ENCODE measurements around the gene EXOC4.

Gene EXOC4

DNA sequence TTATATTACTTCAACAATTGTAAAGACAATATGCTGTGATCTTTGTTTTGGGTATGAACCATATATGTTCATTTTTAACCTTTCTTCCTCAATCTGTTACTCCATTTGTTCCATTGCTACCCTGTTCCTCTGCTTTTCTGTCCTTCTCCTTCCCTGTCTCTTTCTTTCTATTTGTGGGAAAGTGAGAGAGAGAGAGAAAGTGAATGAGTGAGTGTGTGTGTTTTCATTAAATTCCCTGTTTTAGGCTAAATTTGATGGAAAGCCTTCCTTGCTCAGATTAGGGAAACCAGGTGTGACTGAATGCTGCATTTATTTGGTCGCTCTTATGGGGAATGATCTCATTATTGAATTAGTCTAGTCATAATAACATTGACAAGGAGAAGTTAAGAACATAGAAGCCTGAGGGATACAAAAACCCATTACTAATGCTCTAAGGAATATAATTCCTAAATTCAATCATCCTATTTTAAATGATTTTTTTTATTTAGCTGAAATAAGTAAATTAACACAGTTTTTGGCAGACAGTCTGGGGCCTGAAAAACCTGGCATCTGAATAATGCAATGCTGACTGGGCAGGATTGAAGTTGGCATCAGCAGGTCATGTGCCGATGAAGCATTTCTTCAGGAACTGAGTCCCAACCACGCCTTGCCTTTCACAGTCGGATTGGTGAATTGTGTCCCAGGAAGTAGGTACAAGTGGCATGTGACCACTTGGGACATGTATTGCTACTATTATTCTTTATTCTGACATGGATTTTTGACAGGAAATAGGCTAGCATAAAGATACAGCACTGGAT, 756.6 kb downstream of the EXOC4 start:
- ChIA-PET CTCF (no interaction called here), POLR2A (ENCODE audit: low non-redundant PET) (no interaction called here)
- no peak overlapping the region for H3K27ac ChIP-seq
- TF ChIP-seq, protein P1, sequence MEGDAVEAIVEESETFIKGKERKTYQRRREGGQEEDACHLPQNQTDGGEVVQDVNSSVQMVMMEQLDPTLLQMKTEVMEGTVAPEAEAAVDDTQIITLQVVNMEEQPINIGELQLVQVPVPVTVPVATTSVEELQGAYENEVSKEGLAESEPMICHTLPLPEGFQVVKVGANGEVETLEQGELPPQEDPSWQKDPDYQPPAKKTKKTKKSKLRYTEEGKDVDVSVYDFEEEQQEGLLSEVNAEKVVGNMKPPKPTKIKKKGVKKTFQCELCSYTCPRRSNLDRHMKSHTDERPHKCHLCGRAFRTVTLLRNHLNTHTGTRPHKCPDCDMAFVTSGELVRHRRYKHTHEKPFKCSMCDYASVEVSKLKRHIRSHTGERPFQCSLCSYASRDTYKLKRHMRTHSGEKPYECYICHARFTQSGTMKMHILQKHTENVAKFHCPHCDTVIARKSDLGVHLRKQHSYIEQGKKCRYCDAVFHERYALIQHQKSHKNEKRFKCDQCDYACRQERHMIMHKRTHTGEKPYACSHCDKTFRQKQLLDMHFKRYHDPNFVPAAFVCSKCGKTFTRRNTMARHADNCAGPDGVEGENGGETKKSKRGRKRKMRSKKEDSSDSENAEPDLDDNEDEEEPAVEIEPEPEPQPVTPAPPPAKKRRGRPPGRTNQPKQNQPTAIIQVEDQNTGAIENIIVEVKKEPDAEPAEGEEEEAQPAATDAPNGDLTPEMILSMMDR (conservative IDR thresholded peaks at IDR 0.05; ENCODE audit: low read depth): no peak
- DNase-seq (ENCODE audit: low spot score): no peak

DNA sequence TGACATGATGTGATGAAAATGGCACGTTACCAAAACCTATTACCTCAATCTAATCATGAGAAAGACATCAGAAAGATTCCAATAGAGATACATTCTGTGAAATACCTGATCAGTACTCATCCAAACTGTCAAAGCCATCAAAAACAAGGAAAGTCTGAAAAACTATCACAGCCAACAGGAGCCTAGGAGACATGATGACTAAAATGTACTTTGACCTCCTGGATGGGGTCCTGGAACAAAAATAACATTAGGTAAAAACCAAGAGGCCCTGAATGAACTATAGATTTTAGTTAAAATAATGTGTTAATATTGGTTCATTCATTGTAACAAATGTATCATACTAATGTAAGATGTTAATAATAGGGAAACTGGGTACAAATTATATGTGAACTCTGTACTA, 760.4 kb downstream of the EXOC4 start:
- CTCF ChIA-PET: no interaction called here
- POLR2A ChIA-PET (ENCODE audit: low non-redundant PET): no interaction called here
- TF ChIP-seq, protein P1 (conservative IDR thresholded peaks at IDR 0.05; ENCODE audit: low read depth): no peak
- no peak for DNase-seq (ENCODE audit: low spot score)
- no peak overlapping the region for H3K27ac ChIP-seq

DNA sequence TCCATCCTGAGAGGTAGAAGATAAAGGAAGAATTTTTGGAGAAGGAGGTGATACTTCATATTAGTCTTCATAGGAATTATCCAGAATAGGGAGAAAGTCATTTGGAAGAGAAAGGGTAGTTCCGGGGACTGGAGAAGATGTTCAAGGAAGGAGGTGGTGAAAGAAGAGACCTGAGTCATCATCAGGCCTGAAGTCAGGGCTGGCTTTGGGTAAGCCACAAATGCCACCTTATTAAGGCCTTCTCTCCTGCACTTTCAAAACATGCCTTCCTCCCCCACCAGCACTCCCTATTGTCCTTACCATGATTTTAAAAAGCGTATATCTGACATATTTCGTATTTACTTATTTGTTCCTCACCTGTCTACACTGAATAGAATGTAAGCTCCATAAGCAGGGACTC, 762.1 kb downstream of the EXOC4 start:
- H3K27ac ChIP-seq: no peak overlapping the region
- no peak for DNase-seq (ENCODE audit: low spot score)
- TF ChIP-seq, protein P1 (conservative IDR thresholded peaks at IDR 0.05; ENCODE audit: low read depth): no peak
- ChIA-PET POLR2A (ENCODE audit: low non-redundant PET) (no interaction called here), CTCF (no interaction called here)

DNA sequence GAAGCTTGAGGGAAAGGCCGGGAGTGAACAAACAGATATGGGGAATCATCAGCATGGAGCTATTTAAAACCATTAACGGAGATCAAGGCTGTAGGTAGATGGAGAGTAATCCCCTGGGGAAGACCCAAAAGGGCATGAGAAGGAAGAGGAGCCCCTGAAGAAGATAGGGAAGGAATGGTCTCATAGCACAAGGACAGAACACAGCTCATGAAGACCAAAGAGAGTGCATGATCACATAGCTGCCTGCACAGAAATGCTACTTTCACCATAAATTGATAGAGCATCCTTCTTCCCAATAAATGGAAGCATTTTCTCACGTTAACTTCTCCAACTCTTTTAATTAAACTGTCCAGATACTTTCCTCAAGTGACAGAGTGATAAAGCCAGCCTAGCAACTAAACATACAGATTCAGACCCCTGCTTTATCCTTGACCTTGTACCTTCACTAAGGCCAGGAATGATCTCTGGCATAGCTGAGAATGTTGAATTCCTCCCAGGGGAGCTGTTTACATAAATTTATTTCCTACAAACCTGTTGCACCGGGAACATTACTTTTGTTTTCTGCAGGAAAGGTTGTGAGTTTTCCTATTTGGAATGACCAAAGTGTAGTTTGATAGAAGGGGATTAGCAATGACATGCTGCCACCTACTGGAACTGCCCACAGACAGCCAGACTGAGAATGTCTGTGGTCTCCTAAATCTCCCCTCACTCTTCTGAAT, 763.5 kb downstream of the EXOC4 start:
- TF ChIP-seq, protein P1 (conservative IDR thresholded peaks at IDR 0.05; ENCODE audit: low read depth): peak; percentile 81
- DNase-seq (ENCODE audit: low spot score): peak; percentile 34
- H3K27ac ChIP-seq: no peak overlapping the region
- POLR2A ChIA-PET (ENCODE audit: low non-redundant PET): no interaction called here
- CTCF ChIA-PET: interaction anchor here (0.7 to 1.4 kb wide), 4 partner anchors 16 to 1708 kb away, joined by 3 to 5 read pairs (median 3); no protein-coding TSS in a partner anchor

DNA sequence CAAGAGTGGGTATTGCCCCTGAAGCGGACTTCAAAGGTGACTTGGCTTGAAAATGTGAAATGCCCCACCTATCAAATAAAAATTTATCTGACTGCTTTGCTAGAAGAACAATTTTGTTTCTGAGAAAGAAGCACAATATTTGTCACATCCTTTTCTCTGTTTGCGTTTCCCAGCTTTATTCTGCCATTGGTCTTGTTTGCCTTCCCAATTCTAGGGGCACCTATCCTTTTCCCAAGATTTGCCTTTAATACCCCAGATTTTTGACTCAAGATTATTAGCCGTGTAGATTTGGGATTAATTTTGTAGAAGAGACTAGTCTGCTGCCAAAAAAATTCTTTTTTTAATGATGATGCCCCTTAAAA, 764.0 kb downstream of the EXOC4 start:
- CTCF ChIA-PET: interaction anchor here (0.7 to 1.4 kb wide), 2 partner anchors 31 to 1708 kb away, joined by 3 to 5 read pairs; no protein-coding TSS in a partner anchor
- no peak overlapping the region for H3K27ac ChIP-seq
- POLR2A ChIA-PET (ENCODE audit: low non-redundant PET): no interaction called here
- no peak for DNase-seq (ENCODE audit: low spot score)
- TF ChIP-seq, protein P1 (conservative IDR thresholded peaks at IDR 0.05; ENCODE audit: low read depth): peak; percentile 38

DNA sequence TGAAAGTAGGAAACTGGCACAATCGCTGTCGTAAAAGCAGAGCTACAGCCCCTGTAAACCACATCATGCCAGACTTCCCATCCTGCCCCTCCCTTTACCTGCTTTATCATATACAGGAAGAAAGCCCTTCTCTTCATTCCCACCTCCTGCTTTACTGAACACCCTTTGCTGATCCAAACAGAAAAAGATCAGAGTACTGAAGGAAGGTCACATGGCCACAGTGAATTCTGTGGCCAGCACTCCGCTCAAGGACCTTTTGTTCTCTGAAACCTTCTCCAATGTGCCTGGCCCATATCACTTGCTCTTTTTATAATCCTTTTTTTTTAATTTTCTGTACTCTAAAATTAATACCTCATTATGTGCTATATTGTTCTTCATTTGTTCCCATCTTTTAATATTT, 765.4 kb downstream of the EXOC4 start:
- DNase-seq (ENCODE audit: low spot score): no peak
- CTCF ChIA-PET: no interaction called here
- POLR2A ChIA-PET (ENCODE audit: low non-redundant PET): no interaction called here
- no peak overlapping the region for H3K27ac ChIP-seq
- TF ChIP-seq, protein P1 (conservative IDR thresholded peaks at IDR 0.05; ENCODE audit: low read depth): no peak

All from RWPE1 (cell line).